Fibroblast of skin of left biceps (primary cell): ENCODE measurements around the gene PDE4D.

ENCODE experiments used
- DNase-seq, 2 experiments: peaks; one replicate each; pipeline ENCODE4 v3.0.0-alpha.2; 2013; ENCODE audit warnings: low read depth in 2 of 2

The PDE4D gene

DNA sequence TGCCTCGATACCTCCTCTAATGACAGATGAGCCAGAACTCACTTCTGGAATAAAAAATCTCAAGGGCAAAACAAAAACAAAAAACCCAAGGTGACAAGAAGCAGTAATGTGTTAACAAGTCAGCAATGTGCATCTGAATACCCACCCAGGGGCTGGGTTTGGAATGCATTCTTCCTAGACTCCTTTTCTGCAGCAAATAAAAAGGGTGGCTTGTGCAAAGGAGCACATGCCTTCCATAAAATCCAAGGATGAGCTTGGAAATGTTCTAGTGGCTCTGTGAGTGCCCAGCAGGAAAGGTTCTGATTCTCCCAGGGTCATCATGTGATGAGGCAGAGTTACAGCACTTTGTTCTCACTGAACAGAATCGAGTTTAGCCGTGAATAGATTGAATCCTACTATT, 710.8 kb downstream of the PDE4D start:
- no peak for DNase-seq

DNA sequence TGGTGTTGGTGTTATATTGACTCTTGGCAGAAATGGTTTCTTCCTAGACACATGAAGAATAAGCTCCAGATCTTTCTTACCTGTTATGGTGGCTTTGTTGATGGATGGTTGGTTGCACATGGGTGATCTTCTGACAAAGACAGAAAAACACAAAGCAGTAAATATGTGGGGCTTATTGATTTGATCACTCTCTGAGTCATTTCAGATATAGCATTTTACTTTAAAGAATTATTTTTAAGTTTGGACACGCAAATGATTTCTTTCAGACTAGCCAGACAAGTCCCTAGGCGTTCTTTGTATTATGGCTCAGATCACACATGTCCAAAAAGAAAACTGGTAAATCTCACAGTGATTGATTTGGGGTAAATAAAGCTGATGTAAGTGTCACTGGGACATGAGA, 713.0 kb downstream of the PDE4D start:
- no peak for DNase-seq

DNA sequence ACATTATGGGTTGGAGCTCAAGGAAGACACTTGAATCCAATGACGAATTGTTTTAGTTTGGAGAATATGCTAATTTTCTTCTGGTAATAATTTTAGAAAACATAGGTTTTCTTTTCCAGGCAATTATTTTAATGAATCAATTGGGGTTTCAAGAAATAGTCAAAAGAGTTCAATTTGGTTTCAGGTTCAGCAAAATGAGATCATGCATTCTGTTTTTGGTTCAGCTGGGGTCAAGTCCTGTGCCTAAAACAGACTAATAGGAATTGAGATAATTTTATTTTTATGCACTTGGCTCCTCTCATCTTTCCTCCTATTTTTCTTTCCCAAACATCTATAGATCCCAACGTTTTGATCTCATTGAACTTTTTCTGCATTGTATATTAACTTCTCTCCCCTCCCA, 713.8 kb downstream of the PDE4D start:
- no peak for DNase-seq

DNA sequence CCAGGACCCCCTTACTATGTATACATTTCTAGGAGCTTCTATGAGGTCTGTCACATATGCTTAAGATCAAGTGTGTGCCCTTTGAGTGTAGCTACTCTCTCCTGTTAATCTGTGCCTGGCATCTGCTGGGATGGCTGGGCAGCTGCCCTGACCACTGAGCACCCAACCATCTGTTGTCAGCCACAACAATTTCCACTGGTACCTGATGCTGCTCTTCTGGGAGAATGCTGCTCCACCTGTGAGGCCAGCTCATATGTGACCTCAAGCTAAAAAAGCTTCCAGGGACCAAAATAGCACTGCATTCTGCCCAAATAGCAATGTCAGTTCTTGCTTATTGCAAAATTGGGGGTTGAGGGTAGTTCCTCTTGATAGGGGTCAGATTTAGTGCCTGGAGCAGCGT, 715.0 kb downstream of the PDE4D start:
- no peak for DNase-seq

DNA sequence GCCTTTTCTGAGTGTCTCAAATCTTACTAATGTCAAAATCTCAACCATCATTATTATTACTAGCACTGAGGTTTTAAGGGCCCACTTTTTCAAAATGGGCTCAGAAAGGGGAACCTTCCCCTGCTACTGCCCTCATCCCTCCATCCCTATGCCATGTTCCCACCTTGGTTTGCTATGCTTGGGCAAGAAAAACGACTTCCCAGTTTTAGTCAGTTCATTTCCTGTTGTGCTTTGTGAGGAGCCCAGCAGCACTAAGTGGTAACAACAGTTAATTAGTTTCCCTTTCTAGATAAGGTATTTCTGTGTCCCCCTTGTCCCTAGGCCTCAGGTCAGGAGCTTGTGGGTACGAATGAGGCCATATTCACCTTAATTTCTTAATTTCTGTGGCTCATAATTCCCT, 715.5 kb downstream of the PDE4D start:
- no peak for DNase-seq

DNA sequence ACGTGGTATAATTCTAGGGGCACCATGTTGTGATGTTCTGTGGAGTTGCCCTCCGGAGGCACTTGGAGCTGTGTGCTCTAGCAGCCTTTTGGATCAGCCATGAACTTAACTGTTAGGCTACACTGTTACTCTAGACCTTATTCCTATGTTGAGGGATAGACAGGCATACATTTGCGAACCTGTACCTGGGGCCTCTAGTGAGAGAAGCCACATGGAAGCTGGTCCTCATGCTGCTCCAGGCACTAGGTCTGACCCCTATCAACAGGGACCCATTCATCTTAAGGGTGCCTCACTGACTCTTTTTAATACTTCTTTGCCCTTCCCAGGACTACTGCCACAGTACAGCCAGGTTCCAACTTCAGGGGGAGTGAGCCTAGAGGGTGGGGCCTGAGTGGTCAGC, 715.9 kb downstream of the PDE4D start:
- DNase-seq = no peak

DNA sequence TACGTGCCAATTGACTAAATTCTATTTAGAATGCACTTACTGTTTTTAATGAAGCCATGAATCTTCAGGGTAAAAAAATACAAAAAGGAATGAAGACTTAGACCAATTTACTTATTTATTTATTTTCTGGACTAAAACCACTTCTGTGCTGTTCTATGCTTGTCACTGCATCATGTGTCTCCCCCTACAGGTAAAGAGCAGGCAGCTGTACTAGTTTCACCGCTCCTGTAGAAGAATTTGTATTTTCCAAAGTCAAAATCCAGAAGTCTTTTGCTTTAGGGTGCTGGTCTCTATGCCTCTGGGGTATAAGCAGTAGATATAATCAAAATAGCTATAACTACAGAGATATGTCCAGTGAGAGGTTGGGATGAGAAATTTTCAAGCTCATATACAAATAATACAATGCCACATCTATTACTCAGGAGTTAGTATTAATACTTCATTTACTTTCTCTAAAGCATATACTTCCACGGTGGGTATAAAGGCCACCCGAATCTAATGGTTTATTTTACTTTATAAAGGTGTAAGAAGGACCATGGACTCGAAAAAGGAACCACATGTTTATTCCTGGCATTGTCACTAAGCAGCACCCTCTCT, 719.2 kb downstream of the PDE4D start:
- peak in 1 of 2 experiments; percentile 63 for DNase-seq

DNA sequence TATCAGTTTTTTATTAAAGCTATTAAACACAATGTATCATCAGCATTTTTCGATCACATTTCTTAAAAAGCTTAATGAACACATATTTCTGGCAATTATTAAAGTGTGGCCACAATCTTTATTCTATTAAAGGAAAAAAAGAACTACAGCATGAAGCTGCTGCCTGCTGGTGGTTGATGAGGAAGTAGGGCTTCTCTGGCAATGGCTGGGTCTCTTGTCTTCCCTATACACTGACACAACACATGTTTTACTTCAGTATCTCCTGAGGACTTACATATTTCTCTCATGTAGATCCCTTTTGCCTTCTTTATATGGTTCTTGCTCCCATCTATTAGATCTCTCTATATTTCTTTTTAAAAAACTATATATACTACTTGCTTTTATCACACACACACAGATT, 719.9 kb downstream of the PDE4D start:
- no peak for DNase-seq

DNA sequence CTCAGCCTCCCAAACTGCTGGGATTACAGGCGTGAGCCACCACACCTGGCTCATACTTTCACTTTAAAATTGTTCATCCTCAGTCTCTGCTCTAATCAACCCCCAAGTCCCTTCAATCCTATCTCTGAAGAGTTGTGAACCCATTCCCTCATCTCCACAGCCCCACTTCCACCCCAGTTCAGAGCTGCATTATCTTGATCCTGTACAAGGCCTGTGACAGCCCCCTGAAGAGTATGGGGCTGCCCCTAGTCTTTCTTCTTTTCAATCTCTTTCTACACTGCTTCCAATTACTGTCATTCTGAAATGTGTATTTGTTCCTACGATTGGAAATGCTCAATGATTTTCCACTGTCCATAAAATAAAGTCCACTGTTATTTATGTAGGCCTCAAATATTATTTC, 722.4 kb downstream of the PDE4D start:
- no peak for DNase-seq

DNA sequence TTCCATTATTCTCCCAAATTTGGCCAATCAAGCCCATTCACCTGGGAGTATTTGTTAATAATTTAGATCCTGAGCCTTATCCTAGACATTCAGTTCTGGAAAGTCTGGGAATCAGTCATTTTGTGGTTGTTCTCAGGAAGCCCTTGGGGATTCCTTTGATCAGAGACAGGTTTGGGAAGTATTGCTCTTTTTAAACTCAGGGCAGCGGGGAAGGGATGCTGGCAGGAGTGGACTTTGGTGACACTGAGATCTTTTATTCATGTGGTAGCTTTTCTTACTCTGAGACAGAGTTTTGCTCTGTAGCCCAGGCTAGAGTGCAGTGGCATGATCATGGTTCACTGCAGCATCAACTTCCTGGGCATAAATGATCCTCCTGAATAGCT, 723.8 kb downstream of the PDE4D start:
- DNase-seq = no peak

DNA sequence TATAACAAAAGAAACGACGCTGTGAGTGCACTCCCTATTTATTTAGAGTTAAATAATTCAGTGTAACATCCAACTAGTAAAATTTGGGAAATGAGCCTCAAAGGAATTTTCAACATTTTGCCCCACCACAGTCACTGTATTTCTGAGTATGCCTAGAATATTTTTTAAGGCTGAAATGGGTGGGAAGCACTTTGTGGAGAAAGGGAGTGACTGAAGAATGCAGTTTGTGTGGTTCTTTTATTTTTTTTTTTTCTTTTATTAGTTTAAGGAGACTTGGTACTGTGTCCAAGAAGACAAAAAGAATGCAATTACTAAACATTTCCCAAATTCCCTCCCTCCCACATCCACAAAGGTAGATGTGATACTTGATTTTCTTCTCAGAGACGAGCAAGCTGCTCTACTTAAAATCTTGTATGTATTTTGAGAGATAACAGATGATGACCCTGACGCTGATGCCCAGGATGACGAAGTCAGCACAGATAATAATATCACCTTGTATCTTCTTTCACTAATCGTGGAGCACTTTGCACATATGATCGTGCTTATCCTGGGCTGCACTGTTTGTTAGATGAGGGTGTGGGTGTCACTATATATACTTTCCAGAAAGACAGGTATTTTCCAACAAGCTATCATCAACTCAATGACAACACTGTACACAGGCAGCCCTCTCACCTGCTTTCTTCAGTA, 724.3 kb downstream of the PDE4D start:
- DNase-seq = no peak

DNA sequence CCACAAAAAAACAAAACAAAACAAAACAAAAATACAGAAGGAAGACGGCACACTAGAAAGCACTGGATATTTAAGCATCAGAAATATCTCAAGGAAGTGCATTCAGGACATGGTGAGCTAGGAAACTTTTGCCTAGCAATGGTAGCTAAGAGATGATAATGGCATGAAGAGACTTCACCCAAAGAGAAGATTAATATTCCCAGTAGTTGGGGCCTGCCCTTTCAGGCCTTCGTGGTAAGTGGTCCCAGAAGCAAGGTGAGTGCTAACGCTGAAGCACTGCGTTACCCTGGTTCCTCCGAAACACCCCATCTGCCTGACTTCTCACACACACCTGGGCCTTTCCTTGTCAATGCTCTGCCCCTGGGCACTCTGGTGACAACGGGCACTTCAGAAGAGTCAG, 725.5 kb downstream of the PDE4D start:
- DNase-seq = no peak

DNA sequence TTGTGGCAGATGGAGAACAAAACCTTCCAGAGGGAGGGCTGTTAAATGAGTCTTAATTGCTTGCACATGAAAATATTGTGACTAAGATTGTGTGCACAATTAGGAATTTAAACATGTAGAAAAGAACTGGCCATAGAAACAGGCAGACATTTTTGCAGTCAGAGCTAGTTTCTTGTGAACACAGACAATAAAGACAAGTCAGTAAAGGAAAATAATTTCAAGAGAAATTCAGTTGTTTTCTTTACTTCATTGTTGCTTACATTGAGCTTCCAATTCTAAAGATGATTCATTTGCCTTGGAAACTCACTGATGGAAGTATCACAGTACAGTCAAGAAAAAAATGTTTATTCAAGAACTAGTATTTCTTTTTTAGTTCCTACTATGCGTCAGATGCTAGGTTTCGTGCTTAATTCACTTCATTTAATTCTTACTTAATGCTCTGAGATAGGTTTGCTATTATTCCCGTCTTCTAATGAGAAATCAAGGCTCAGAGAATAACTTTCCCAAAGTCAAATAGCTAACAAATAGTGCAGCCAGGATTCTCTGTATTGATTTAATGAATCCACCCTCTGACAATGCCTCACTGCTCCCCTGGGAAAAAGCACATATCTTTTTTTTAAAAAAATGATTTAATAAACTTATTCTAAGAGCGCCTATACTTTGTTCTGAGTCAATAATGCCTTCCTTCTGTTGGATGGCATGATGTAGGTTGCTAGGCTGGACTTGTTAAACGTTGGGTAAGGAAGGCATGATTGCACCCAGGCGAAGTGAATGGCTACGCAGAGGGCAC, 729.3 kb downstream of the PDE4D start:
- DNase-seq = peak; percentile 50 to 61

DNA sequence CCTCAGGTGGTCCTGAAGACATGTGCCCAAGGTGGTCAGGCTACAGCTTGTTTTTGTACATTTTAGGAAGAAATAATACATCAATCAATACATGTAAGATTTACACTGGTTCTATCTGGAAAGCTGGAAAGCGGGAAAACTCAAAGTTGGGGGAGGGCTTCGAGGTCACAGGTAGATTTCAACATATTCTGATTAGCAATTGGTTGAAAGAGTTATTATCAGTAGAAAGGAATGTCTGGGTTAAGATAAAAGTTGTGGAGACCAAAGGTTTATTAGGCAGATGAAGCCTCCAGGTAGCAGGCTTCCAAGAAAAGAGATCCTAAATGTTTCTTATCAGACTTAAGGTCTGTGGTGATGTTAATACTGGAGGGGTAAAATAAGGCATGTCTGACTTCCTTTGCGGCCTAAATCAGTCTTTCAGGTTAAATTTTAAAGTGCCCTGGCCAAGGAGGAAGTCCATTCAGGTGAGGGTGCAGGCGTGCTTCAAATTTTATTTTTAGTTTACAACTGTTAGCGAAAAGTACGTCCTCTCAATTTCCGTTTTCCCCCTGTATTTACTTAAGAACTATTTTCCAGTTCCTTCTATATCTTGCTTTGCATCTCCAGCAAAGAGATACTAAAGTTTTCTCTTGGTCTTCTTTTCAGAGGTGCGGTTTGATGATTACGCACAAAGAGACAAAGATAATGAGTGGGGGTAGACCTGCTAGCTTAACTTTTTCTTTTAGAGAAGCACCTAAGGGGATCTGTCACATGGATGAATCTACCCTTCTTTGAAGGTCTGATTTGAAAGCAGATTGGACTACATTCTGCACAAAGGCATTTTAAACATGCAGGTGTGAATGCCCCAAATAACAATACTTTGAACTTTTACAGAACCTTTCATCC, 732.1 kb downstream of the PDE4D start:
- DNase-seq = no peak

DNA sequence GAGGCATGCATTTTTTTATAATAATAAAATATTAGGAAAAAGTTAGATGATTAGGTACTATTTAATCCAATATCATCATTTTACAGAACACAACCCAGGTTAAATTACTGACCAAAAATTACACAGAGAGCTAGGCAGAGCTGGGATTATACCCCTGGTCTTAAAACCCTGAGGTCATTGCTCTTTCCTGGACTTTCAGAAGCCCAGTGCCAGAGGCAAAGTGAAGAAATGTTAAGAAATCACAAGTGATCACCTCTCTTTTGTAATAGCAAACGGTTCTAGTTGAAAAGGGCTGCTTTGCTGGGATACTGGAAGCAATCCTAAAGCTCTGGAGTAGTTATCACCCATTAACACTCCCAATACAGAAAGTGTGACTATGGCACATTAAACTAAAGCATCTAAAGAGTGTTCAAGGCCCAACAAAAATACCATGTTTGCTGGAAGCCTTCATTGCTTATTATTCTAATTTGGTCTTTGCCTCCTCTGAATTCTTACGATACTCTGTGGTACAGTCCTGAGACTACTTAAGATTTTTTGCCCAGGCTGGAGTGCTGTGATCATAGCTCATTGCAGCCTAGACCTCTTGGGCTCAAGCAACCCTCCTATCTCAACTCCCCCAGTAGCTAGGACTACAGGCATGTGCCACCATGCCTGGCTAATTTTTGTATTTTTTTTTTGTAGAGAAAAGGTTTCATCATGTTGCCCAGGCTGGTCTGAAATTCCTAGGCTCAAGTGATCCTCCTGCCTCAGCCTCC, 734.7 kb downstream of the PDE4D start:
- DNase-seq = no peak

DNA sequence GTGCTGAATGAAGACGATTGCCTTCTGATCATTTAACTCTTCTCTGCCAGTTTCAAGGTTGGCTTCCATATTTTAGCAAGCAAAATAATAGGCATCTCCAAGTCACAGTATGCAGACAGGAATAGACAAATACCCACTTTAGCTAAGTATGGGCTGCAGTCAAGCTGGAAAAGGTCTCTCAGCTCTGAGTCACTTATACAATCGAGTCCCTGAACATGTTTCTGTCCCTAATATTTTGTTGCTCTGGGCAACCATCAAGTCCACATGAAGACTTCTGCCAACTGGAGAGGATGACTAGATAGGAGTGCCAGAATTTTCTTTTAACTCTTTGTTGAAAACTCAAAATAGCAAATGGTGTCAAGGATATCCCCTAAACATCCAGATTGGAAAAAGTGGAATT, 735.4 kb downstream of the PDE4D start:
- DNase-seq = no peak

DNA sequence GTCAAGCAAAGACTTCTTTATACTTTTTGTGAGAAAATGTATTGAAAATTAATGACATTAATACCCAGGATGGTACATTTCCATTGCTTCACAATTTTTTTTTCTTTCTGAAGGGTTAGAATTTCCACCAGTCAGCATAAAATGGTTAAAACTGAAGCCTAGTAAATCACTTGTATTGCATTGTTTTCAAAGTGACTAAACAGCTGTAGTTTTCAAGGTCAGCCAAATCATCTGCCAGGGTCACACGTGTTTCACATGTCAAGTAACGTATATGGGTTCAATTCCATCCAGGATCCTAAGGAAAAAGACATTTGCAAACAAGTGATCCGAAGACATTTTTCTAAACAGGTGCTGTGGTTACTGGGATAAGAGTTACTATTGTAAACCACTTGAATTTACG, 736.5 kb downstream of the PDE4D start:
- DNase-seq = no peak

DNA sequence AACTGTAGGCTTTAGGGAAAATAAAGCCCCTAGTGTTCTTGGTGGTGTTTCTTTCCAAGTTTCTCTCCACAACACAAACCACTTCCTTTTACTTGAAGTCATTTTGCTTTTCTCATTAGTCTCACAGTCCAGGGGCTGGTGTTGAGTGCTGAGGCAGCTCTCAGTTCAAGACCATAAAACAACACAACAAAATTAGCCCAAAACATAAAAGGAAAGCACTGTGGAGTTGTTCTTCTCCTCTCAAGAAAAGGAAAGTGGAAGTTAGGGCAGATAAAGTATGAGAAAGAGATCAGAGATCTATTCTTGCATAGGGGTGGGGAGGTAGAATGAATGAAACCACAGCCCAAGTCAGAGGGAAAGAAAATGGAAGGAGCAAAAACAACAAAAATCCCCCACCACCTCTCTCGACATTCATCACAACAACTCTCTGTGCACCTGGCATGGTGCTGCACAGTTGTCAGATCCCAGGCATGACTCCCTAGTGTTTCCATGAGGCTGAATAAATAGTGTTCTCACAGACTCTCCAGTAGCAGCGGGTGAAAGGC, 740.8 kb downstream of the PDE4D start:
- DNase-seq = no peak

DNA sequence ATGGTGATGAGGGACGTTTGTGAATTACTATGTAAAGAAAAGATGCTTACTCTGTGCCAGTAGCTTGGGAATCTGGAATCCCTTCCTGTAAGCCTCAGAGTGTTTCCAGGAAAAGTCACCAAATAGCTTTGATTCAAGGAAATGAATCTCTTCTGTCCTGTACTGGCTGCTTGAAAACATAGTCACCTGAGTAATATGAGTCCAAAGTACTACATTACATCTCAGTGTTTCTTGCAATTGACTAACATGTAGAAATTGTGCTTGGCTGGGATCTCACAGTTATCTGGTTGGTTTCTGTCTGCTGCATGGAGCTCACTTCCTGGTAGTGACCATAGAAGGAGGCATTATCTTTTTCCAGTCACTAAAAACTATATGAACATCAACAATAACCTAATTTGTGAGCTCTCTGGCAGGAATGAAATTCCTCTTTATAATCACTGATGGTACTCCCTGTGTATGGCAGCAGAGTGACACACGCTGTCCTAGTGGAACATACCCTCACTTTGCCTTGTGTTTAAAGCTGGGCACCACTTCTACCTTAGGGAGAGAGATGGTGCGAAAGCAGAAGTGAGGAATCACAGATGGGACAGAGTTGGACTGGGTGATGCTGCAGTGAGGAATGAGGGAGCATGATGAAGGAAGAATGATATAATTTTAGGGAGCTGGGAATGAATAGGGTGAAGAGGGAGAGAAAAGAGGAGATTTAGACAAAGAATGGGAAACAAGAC, 742.2 kb downstream of the PDE4D start:
- no peak for DNase-seq

DNA sequence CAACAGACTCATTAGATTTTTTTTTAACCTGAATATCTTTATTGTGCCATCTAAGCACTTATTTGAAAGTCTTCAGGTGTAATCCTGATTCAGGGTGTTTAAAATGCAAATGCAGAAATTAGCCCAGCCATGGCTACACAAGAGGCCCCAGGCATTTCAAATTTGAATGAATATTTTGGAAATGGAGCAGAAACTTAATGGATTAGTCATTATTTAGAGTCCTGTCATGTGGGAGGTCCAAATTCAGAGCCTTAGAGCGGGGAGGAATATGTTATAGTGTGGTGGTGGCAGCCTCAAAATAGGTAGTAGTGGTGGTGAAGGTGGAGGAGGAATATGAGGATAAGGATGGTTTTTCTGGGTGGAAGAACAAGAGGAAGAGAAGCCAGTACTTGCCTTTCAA, 743.7 kb downstream of the PDE4D start:
- DNase-seq = no peak

DNA sequence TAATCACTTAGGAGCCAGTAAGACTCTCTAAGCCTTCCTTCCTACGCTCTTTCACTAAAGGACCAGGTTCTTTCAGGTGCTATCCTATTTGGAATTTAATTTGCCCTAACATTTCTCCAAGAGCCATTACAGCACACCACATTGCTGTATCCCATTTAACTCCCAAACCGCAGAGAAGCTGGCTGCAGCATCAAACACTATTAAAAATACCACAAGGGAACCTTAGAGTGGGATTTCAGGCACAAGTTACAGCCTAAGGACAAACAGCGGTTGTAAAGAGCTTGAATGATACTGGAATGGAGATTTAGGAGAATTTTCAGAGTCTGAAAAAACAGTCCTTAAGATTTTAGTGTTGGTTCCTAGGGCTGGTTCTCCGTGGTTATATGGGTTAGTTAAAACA, 744.3 kb downstream of the PDE4D start:
- DNase-seq = no peak
